ENCODE results near the gene FGFR3.

DNA sequence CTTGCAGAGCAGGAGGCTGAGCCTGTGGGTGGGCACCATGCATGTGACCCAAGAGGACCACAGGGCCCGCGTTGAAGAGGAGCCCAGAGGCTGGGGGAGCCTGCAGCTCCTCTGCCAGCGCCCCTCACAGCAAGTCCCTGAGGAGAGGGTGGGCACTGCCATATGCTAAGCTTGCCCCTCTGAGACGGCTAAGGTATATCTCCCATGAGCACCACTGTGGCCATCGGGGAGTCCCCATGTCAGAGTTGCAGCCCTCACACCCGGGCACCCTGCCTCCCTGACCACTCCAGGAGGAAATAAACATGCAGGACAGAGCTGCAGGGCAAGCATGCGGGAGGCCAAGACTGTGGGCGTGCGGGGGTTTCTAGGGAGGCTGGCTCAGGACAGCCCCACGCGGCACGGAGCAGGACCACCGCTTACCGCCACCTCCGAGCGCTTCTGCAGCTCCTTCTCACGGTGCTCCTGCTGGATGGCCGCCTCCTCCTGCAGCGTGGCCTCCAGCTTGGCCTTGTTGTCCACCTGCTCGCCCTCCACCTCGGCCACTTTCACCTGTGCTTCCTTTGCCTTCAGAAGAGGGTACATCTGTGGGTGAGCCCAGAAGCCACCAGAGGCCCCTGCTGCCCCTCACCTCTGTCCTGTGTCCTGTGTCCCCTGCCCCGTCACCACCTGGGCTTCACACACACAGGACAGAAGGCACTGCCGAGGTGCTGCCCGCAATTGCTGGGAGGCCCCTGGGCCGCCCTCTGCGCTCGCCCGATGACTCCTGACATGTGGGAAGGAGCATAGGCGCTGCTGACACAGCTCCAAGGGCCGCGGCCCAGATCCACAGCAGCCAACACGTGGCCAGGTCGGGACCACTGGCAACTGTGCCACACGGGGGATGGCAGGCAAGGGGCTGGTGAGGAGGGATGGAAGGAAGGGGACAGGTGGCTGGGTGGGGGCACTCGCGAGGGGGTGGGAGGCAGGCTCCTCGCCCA, 29.8 kb downstream of the FGFR3 start:
- TF ChIP-seq CTCF (IDR thresholded peaks at IDR 0.05; ENCODE audit: low read depth, low read length) = no peak
- TF ChIP-seq EZH2phosphoT487 (IDR thresholded peaks at IDR 0.05; ENCODE audit: low read depth) = no peak
